ENCODE data around the gene C2orf80.

GRCh38 chr2:208156439-208156838, 33.4 kb downstream of the C2orf80 start:
- TF ChIP-seq CTCF (IDR thresholded peaks at IDR 0.05) = no peak
- TF ChIP-seq EP300 (IDR thresholded peaks at IDR 0.05) = no peak

Measured in tibial nerve (tissue), 4 donors.